Measurements from ENCODE around the gene PLEKHH2. TPM values are rescaled to one million over a fixed set of nuclear protein-coding genes. Genes with fewer than 3 reads are reported as not detected.

The PLEKHH2 gene
- polyA plus RNA-seq, 1 of the 3 experiments (the other 2 are of a cell fraction), result 1.9 TPM

DNA sequence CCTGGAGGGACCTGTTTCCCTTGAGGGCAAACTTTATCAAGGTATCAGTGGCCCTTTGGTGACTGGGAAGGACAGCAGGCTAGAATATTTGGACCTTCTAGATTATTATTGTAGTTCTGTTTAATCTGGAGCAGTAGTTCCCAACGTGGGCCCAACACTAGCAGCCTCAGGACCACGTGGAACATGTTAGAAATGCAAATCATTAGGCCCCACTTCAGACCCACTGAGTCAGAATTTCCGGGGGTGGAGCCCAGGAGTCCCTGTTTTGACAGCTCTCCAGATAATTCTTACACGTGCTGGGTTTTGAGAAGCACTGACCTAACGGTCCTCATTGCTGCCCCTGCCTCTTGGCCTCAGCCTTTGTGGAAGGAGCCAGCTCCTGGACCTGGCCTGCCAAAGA is 111.3 kb downstream of the PLEKHH2 start:
- TF ChIP-seq, protein P1, sequence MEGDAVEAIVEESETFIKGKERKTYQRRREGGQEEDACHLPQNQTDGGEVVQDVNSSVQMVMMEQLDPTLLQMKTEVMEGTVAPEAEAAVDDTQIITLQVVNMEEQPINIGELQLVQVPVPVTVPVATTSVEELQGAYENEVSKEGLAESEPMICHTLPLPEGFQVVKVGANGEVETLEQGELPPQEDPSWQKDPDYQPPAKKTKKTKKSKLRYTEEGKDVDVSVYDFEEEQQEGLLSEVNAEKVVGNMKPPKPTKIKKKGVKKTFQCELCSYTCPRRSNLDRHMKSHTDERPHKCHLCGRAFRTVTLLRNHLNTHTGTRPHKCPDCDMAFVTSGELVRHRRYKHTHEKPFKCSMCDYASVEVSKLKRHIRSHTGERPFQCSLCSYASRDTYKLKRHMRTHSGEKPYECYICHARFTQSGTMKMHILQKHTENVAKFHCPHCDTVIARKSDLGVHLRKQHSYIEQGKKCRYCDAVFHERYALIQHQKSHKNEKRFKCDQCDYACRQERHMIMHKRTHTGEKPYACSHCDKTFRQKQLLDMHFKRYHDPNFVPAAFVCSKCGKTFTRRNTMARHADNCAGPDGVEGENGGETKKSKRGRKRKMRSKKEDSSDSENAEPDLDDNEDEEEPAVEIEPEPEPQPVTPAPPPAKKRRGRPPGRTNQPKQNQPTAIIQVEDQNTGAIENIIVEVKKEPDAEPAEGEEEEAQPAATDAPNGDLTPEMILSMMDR (IDR thresholded peaks at IDR 0.05), result no peak
- TF ChIP-seq MEF2A (IDR thresholded peaks at IDR 0.05; ENCODE audit: borderline replicate concordance, low read depth), result no peak
- TF ChIP-seq FOXJ3 (CRISPR knock-in tag; IDR thresholded peaks at IDR 0.05), result no peak
- TF ChIP-seq, protein P2, sequence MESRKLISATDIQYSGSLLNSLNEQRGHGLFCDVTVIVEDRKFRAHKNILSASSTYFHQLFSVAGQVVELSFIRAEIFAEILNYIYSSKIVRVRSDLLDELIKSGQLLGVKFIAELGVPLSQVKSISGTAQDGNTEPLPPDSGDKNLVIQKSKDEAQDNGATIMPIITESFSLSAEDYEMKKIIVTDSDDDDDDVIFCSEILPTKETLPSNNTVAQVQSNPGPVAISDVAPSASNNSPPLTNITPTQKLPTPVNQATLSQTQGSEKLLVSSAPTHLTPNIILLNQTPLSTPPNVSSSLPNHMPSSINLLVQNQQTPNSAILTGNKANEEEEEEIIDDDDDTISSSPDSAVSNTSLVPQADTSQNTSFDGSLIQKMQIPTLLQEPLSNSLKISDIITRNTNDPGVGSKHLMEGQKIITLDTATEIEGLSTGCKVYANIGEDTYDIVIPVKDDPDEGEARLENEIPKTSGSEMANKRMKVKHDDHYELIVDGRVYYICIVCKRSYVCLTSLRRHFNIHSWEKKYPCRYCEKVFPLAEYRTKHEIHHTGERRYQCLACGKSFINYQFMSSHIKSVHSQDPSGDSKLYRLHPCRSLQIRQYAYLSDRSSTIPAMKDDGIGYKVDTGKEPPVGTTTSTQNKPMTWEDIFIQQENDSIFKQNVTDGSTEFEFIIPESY (IDR thresholded peaks at IDR 0.05; ENCODE audit: borderline replicate concordance, low read depth), result no peak
- TF ChIP-seq SMC3 (IDR thresholded peaks at IDR 0.05; ENCODE audit: low read depth, low read length), result no peak
- no peak for TF ChIP-seq YY1 (IDR thresholded peaks at IDR 0.05; ENCODE audit: low read depth)
- no peak for TF ChIP-seq RAD21 (IDR thresholded peaks at IDR 0.05; ENCODE audit: low read length)
- TF ChIP-seq EZH2phosphoT487 (IDR thresholded peaks at IDR 0.05; ENCODE audit: borderline replicate concordance, low read depth), result no peak
- Histone ChIP-seq H3K4me2 (no peak overlapping the region), H3K36me3 (replicated peaks in 1 of 2; ENCODE audit: control insufficient read depth in 1 of 2, insufficient read depth in 2 of 2, low read length in 1 of 2) (no peaks in the 10 kb centered on the region), H3K4me1 (ENCODE audit: control insufficient read depth in 1 of 2, insufficient read depth in 2 of 2, low read depth in 1 of 2, low read length in 1 of 2) (0 out of 4 replicates have a peak, but pooled peaks cover 0 to 11% of the 10 kb centered on the region in 2 experiments), H3K9me2 (no peaks in the 10 kb centered on the region), H3K4me3 (ENCODE audit: low read depth in 2 of 2, low read length in 1 of 2) (no peak overlapping the region), H3K79me2 (ENCODE audit: insufficient read depth) (no peaks in the 10 kb centered on the region), H4K20me1 (ENCODE audit: insufficient read depth) (no peaks in the 10 kb centered on the region), H3K27me3 (ENCODE audit: insufficient read depth) (no peaks in the 10 kb centered on the region), H3F3A (replicated peaks; ENCODE audit: insufficient read depth) (peaks cover 6% of the 10 kb centered on the region), H3K9me3 (no peaks in the 10 kb centered on the region), H2AFZ (ENCODE audit: low read depth) (no peak overlapping the region), H3K9ac (no peak overlapping the region), H3K27ac (ENCODE audit: low read depth in 2 of 2, low read length in 1 of 2) (no peak overlapping the region)
- ChIA-PET POLR2A (no interaction called here), CTCF (no interaction called here)
- whole genome bisulfite sequencing (ENCODE audit: low lambda C conversion rate), result 65% methylated on average over 5 of the region's 5 CpGs
- DNase-seq, result no peak

DNA sequence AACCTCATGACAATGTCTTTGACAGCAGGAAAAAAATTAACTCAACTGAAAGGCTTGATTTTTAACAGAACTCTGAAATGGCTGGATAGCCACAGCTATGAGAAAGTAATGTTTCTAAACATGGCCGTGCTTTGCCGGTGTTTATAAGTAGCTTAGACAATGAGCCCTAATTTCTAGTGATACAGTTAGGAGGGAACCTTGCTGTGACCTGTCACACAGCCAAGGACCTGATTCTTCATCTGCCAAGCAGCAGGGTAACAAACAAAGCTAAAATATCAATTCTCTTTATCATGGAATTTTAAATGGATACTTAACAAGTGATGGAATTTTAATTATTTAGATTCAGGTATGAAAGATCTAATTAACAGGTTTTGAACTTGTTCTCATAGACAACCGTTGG is 112.5 kb downstream of the PLEKHH2 start:
- TF ChIP-seq EP300 (IDR thresholded peaks at IDR 0.05; ENCODE audit: borderline replicate concordance in 1 of 2, low read depth in 1 of 2, low read length in 1 of 2) (no peak), ELF1 (IDR thresholded peaks at IDR 0.05) (no peak), GATA2 (CRISPR knock-in tag; IDR thresholded peaks at IDR 0.05) (no peak), MXI1 (IDR thresholded peaks at IDR 0.05; ENCODE audit: low read depth, low read length) (no peak), POLR2AphosphoS5 (IDR thresholded peaks at IDR 0.05; ENCODE audit: low read depth, low read length) (no peak), NRF1 (IDR thresholded peaks at IDR 0.05; ENCODE audit: low read depth, low read length) (no peak)
- TF ChIP-seq, protein P3, sequence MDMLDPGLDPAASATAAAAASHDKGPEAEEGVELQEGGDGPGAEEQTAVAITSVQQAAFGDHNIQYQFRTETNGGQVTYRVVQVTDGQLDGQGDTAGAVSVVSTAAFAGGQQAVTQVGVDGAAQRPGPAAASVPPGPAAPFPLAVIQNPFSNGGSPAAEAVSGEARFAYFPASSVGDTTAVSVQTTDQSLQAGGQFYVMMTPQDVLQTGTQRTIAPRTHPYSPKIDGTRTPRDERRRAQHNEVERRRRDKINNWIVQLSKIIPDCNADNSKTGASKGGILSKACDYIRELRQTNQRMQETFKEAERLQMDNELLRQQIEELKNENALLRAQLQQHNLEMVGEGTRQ (IDR thresholded peaks at IDR 0.05; ENCODE audit: borderline replicate concordance, low read depth, low read length), result no peak
- TF ChIP-seq, protein P4, sequence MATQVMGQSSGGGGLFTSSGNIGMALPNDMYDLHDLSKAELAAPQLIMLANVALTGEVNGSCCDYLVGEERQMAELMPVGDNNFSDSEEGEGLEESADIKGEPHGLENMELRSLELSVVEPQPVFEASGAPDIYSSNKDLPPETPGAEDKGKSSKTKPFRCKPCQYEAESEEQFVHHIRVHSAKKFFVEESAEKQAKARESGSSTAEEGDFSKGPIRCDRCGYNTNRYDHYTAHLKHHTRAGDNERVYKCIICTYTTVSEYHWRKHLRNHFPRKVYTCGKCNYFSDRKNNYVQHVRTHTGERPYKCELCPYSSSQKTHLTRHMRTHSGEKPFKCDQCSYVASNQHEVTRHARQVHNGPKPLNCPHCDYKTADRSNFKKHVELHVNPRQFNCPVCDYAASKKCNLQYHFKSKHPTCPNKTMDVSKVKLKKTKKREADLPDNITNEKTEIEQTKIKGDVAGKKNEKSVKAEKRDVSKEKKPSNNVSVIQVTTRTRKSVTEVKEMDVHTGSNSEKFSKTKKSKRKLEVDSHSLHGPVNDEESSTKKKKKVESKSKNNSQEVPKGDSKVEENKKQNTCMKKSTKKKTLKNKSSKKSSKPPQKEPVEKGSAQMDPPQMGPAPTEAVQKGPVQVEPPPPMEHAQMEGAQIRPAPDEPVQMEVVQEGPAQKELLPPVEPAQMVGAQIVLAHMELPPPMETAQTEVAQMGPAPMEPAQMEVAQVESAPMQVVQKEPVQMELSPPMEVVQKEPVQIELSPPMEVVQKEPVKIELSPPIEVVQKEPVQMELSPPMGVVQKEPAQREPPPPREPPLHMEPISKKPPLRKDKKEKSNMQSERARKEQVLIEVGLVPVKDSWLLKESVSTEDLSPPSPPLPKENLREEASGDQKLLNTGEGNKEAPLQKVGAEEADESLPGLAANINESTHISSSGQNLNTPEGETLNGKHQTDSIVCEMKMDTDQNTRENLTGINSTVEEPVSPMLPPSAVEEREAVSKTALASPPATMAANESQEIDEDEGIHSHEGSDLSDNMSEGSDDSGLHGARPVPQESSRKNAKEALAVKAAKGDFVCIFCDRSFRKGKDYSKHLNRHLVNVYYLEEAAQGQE (IDR thresholded peaks at IDR 0.05; ENCODE audit: low read depth, low read length), result no peak
- DNase-seq, result no peak
- Histone ChIP-seq H3K4me1 (ENCODE audit: control insufficient read depth in 1 of 2, insufficient read depth in 2 of 2, low read depth in 1 of 2, low read length in 1 of 2) (0 out of 4 replicates have a peak, but pooled peaks cover 0 to 11% of the 10 kb centered on the region in 2 experiments), H3K79me2 (ENCODE audit: insufficient read depth) (no peaks in the 10 kb centered on the region), H3K27ac (ENCODE audit: low read depth in 2 of 2, low read length in 1 of 2) (no peak overlapping the region), H3F3A (replicated peaks; ENCODE audit: insufficient read depth) (no peaks in the 10 kb centered on the region), H3K4me2 (no peak overlapping the region), H2AFZ (ENCODE audit: low read depth) (no peak overlapping the region), H3K9me3 (no peaks in the 10 kb centered on the region), H4K20me1 (ENCODE audit: insufficient read depth) (no peaks in the 10 kb centered on the region), H3K36me3 (replicated peaks in 1 of 2; ENCODE audit: control insufficient read depth in 1 of 2, insufficient read depth in 2 of 2, low read length in 1 of 2) (no peaks in the 10 kb centered on the region), H3K9ac (no peak overlapping the region), H3K27me3 (ENCODE audit: insufficient read depth) (no peaks in the 10 kb centered on the region), H3K4me3 (ENCODE audit: low read depth in 2 of 2, low read length in 1 of 2) (no peak overlapping the region), H3K9me2 (no peaks in the 10 kb centered on the region)
- CTCF ChIA-PET, result interaction anchor here (0.9 kb wide), 2 partner anchors 23 to 139 kb away, joined by 3 read pairs; no protein-coding TSS in a partner anchor
- POLR2A ChIA-PET, result no interaction called here
- 77% methylated on average over 3 of the region's 3 CpGs for whole genome bisulfite sequencing (ENCODE audit: low lambda C conversion rate)
